Activated CD4-positive, alpha-beta T cell treated with anti-CD3 and anti-CD28 coated beads for 36 hours (primary cell): ENCODE results near the gene FCHSD2. TPM values are rescaled to one million over a fixed set of nuclear protein-coding genes. Genes with fewer than 3 reads are reported as not detected.
"Not testable (repeated sequence)": the region's sequence is repeated elsewhere in the genome, so short reads cannot be mapped to it uniquely, and the experiment has no call there.

Experiments
- ATAC-seq: fragments of 200-7000 bp; cut with Tn5 transposase; one replicate; pipeline ENCODE4 v1.10.0; 2021; ENCODE audit warnings: mild to moderate bottlenecking, moderate library complexity
- CTCF ChIA-PET: fragments of 350-600 bp; sonication (Branson Sonifier 250); formaldehyde crosslinking; loops from one replicate; lab custom pipeline; 2021; ENCODE audit warnings: antibody characterized with exemption; lab: Charles Lee
- POLR2A ChIA-PET: fragments of 350-600 bp; sonication (Branson Sonifier 250); formaldehyde crosslinking; loops from one replicate; lab custom pipeline; 2021; ENCODE audit warnings: antibody characterized with exemption, inconsistent platforms; lab: Charles Lee
- DNase-seq: peaks from one replicate; pipeline ENCODE4 v3.0.0-alpha.2; 2020
- H3K27ac Mint-ChIP-seq: one replicate; pipeline ENCODE4 v1.8.0; 2021; ENCODE audit warnings: mixed read lengths
- H3K27me3 Mint-ChIP-seq: one replicate; pipeline ENCODE4 v1.8.0; 2021; ENCODE audit warnings: mixed read lengths
- H3K36me3 Mint-ChIP-seq: one replicate; pipeline ENCODE4 v1.8.0; 2021; ENCODE audit warnings: low read depth, mixed read lengths
- H3K4me1 Mint-ChIP-seq: one replicate; pipeline ENCODE4 v1.8.0; 2021; ENCODE audit warnings: mixed read lengths
- H3K4me3 Mint-ChIP-seq: one replicate; pipeline ENCODE4 v1.8.0; 2021; ENCODE audit warnings: mild to moderate bottlenecking, moderate library complexity, mixed read lengths
- H3K9me3 Mint-ChIP-seq: one replicate; pipeline ENCODE4 v1.8.0; 2021; ENCODE audit warnings: low read depth, mixed read lengths
- intact Hi-C, 2 experiments: fragments of 100-400 bp; cut with DNase I in 1 of 2; cut with micrococcal nuclease in 1 of 2; formaldehyde crosslinking; loops; one replicate each; pipeline versions ENCODE4 v1.14.2 to v1.15.1; 2022 to 2024; cut with DNase I, micrococcal nuclease
- total RNA-seq, 2 experiments: library from RNA; stranded (reverse); gene quantifications; one replicate each; pipeline ENCODE4 v1.2.3, GENCODE V29; 2021

The FCHSD2 gene
- total RNA-seq, 2 experiments from 2014 or later: 24.1 to 24.7 TPM

DNA sequence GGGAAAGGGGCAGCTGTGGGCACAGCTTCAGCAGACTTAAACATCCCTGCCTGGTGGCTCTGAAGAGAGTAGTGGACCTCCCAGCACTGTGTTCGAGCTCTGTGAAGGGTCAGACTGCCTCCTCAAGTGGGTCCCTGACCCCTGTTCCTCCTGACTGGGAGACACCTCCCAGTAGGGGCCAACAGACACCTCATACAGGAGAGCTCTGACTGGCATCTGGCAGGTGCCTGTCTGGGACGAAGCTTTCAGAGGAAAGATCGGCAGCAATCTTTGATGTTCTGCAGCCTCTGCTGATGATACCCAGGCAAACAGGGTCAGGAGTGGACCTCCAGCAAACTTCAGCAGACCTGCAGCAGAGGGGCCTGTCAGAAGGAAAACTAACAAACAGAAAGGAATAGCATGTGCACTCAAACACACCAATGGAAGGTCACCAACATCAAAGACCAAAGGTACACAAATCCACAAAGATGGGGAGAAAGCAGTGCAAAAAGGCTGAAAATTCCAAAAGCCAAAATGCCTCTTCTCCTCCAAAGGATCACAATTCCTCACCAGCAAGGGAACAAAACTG lies 80.2 kb downstream of the FCHSD2 start:
- peaks cover 16% of the 10 kb centered on the region for H3K36me3 Mint-ChIP-seq
- H3K27ac Mint-ChIP-seq, intact Hi-C loops, H3K4me3 Mint-ChIP-seq, H3K9me3 Mint-ChIP-seq, H3K27me3 Mint-ChIP-seq, ATAC-seq, DNase-seq, POLR2A ChIA-PET: not testable (repeated sequence)
- CTCF ChIA-PET: interaction anchor here (0.7 kb wide), 1 partner anchor 75 kb away, joined by 3 read pairs; no protein-coding TSS in a partner anchor
- peaks cover 31% of the 10 kb centered on the region for H3K4me1 Mint-ChIP-seq

DNA sequence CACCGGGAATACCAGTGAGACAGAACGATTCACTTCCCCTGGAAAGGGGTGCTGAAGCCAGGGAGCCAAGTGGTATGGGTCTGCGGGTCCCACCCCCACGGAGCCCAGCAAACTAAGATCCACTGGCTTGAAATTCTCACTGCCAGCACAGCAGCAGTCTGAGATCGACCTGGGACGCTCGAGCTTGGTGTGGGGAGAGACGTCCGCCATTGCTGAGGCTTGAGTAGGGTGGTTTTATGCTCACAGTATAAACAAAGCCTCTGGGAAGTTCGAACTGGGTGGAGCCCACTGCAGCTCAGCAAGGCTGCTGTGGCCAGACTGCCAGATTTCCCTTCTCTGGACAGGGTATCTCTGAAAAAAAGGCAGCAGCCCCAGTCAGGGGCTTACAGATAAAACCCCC lies 80.7 kb downstream of the FCHSD2 start:
- ATAC-seq, H3K27me3 Mint-ChIP-seq, H3K4me3 Mint-ChIP-seq, H3K27ac Mint-ChIP-seq, POLR2A ChIA-PET, intact Hi-C loops, H3K9me3 Mint-ChIP-seq, DNase-seq: not testable (repeated sequence)
- H3K4me1 Mint-ChIP-seq: peaks cover 30% of the 10 kb centered on the region
- peaks cover 16% of the 10 kb centered on the region for H3K36me3 Mint-ChIP-seq
- CTCF ChIA-PET: interaction anchor here (0.7 kb wide), 1 partner anchor 74 kb away, joined by 3 read pairs; no protein-coding TSS in a partner anchor

DNA sequence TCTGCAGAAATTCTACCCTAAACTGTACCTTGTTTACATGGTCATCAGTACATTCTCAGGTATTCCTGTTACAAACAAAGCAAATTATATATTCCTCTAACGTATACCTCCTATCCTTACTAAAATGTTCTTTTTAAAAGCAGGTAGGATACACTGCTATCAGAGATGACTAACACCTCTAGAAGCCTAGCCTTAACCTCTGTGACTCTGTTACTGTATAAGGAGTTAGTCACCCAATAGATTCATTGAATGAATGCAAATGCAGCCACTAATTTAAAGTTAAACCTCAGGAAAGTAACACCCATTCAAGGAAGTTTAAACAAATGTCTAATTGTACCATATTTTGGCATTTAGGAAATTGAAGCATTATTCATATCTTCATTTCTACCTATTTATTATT lies 82.2 kb downstream of the FCHSD2 start:
- ChIA-PET CTCF (no interaction called here), POLR2A (no interaction called here)
- Mint-ChIP-seq H3K36me3 (peaks cover 13% of the 10 kb centered on the region), H3K27me3 (no peaks in the 10 kb centered on the region), H3K4me1 (peaks cover 28% of the 10 kb centered on the region), H3K27ac (no peak overlapping the region), H3K4me3 (no peak overlapping the region), H3K9me3 (peaks cover 2% of the 10 kb centered on the region)
- intact Hi-C loops: no loop called here
- no peak for DNase-seq
- ATAC-seq: peak; percentile 88

DNA sequence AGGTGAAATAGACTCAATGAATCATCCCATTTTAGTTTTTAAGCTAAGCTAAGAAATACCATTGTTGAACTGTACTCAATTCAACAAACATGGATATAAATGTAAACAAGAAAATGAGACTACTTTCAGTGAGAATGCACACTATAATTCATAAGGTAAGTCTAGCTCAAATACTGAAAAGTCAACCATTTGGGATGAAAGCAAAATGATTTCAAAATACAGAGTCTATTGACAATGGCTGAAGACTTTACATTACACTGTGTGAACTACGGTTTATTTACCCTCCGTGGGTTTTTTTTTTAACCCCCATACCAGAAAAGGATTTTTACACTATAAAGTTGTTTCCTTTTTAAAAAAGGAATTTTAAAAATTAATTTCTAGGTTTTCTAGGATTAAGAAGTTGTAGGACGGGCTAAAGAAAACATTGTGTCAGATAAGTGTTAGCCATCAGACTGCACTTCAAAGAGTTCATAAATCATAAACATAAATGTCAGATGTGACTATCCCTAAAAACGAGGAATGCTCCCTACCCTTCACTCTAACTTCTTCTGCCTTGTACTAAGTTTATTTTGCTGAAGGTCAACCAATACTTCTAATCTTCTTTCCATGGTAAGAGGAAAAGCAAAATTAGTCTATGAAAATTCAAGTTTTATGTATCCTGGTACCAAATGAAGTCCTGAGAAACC lies 83.0 kb downstream of the FCHSD2 start:
- H3K27ac Mint-ChIP-seq: no peak overlapping the region
- no peak overlapping the region for H3K4me3 Mint-ChIP-seq
- no peak for DNase-seq
- ChIA-PET CTCF (interaction anchor here (0.6 to 1.2 kb wide), 2 partner anchors 25 to 333 kb away, joined by 3 read pairs; no protein-coding TSS in a partner anchor), POLR2A (no interaction called here)
- peaks cover 13% of the 10 kb centered on the region for H3K36me3 Mint-ChIP-seq
- H3K9me3 Mint-ChIP-seq: peaks cover 4% of the 10 kb centered on the region
- no peak for ATAC-seq
- intact Hi-C loops: no loop called here
- peaks cover 25% of the 10 kb centered on the region for H3K4me1 Mint-ChIP-seq
- H3K27me3 Mint-ChIP-seq: no peaks in the 10 kb centered on the region

DNA sequence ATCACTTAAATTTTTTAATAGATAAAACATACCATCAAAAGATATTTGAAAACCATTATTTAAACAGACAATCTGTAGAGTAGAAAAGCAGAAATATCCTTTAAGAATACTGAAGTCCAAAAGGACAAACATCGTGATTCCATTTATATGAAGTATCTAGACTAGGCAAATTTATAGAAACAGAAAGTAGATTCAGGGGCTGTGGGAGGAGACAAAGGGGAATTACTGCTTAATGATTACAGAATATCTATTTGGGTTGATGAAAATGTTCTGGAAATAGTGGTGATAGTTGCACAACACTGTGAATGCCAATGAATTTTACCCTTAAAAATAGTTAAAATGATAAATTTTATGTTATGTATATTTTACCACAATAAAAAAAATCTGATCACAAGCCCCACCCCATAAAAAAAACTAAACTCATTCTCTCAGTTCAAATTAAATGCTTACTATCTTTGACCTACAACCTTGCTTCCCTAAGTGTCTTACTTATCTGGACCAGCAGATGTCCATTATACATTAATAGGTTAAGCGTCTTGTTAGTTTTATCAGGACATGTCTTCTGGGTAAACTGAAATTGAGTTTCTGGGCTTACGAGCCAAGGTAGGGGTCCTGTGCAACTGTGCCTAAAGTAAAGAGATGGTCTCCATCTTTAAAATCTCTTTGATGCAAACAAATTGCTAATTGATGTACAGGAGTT lies 86.3 kb downstream of the FCHSD2 start:
- DNase-seq: no peak
- Mint-ChIP-seq H3K36me3 (peaks cover 2% of the 10 kb centered on the region), H3K27me3 (no peaks in the 10 kb centered on the region), H3K4me3 (no peak overlapping the region), H3K27ac (no peak overlapping the region), H3K4me1 (peaks cover 20% of the 10 kb centered on the region), H3K9me3 (peaks cover 4% of the 10 kb centered on the region)
- ChIA-PET POLR2A (interaction anchor here (0.7 kb wide), 1 partner anchor 75 kb away, joined by 3 read pairs; no protein-coding TSS in a partner anchor), CTCF (no interaction called here)
- no peak for ATAC-seq
- intact Hi-C loops: no loop called here

DNA sequence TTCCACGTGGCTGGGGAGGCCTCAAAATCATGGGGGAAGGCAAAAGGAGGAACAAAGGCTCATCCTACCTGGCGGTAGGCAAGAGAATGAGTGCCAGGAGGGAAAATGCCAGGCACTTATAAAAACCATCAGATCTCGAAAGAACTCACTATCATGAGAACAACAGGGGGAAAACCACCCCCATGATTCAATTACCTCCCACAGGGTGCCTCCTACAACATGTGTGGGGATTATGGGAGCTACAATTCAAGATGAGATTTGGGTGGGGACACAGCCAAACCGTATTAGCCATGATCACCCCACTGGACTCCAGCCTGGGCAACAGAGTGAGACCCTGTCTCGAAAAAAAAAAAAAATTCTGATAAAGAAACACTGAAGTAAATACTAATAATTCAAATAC lies 87.1 kb downstream of the FCHSD2 start:
- ATAC-seq (no peak), DNase-seq (no peak)
- no peak overlapping the region for H3K27ac Mint-ChIP-seq
- no peak overlapping the region for H3K4me3 Mint-ChIP-seq
- ChIA-PET CTCF (no interaction called here), POLR2A (interaction anchor here (0.6 to 0.7 kb wide), 2 partner anchors 71 to 75 kb away, joined by 3 read pairs; no protein-coding TSS in a partner anchor)
- H3K9me3 Mint-ChIP-seq: peaks cover 4% of the 10 kb centered on the region
- no peaks in the 10 kb centered on the region for H3K27me3 Mint-ChIP-seq
- peaks cover 12% of the 10 kb centered on the region for H3K4me1 Mint-ChIP-seq
- intact Hi-C loops: no loop called here
- no peaks in the 10 kb centered on the region for H3K36me3 Mint-ChIP-seq

DNA sequence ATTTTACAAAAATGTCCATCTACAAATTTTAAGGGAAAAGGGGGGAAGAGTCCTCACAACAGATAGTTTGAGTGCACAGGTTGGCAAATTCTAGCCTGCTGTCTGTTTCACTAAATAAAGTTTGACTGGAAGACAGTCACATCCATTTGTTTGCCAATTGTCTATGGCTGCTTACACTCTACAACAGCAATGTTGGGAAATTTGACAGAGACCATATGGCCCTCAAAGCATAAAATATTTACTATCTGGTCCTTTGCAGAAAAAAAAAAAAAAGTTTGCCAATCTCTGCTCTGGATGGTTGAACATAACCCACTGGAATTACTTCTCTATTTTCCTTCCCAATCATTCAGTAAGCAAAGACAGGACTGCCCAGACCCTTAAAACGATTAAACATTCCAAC lies 88.2 kb downstream of the FCHSD2 start:
- Mint-ChIP-seq H3K9me3 (peaks cover 4% of the 10 kb centered on the region), H3K4me3 (no peak overlapping the region), H3K4me1 (peaks cover 8% of the 10 kb centered on the region), H3K36me3 (no peaks in the 10 kb centered on the region), H3K27ac (no peak overlapping the region), H3K27me3 (no peaks in the 10 kb centered on the region)
- ChIA-PET POLR2A (no interaction called here), CTCF (no interaction called here)
- ATAC-seq: no peak
- no peak for DNase-seq
- intact Hi-C loops: no loop called here

DNA sequence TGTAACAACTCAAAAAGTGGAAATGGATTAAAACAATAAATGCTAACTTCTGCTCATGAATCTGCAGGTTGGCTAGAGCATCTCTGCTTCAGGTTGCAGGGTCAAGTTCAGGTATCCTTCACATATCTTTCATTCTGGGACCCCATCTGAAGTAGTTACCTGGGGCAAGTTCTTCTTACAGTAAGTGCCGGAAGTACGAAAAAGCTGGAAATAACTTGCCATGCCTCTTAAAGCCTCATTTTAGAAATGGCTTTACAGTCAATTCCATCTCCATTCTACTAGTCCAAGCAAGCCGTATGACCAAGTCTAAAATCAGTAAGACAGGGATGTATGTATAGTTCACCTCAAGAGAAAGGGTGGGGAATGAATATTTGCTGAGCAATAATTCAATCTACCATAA lies 93.7 kb downstream of the FCHSD2 start:
- intact Hi-C loops: no loop called here
- DNase-seq: no peak
- Mint-ChIP-seq H3K36me3 (no peaks in the 10 kb centered on the region), H3K27ac (no peak overlapping the region), H3K9me3 (no peaks in the 10 kb centered on the region), H3K4me3 (no peak overlapping the region), H3K4me1 (peaks cover 16% of the 10 kb centered on the region), H3K27me3 (no peaks in the 10 kb centered on the region)
- ChIA-PET POLR2A (no interaction called here), CTCF (interaction anchor here (0.6 to 1.5 kb wide), 3 partner anchors 13 to 287 kb away, joined by 3 to 4 read pairs (median 3); no protein-coding TSS in a partner anchor)
- ATAC-seq: no peak

DNA sequence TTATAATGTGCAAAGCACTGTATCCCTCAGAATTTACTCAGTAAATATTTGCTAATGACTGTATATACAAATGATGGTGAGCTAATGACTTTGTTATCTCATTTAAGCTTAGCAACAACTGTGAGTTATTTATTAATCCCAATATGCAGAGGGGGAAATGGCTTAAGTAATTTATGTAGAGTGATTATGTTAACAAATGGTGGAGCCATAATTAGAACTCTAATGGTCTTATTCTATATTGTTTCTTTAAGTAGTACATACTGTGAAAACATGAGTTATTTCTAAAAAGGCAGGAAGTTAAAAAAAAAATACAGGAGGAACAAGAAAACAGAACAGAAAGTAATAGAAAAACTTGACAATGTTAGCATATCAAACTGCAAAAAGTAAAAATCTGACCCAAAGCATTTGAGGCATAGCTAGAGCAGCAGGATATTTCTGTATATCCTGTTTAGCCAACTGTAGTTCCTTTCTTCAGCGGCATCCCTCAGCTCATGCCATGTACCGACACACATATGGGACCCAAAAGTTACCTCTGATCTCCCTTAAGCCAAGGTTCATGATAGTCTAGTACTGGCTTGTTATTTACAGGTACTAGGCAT lies 94.2 kb downstream of the FCHSD2 start:
- Mint-ChIP-seq H3K9me3 (no peaks in the 10 kb centered on the region), H3K27ac (no peak overlapping the region), H3K4me1 (peaks cover 16% of the 10 kb centered on the region), H3K36me3 (no peaks in the 10 kb centered on the region), H3K27me3 (no peaks in the 10 kb centered on the region), H3K4me3 (no peak overlapping the region)
- intact Hi-C loops: no loop called here
- no peak for ATAC-seq
- CTCF ChIA-PET: interaction anchor here (0.6 to 1.5 kb wide), 2 partner anchors 12 to 68 kb away, joined by 3 to 4 read pairs; no protein-coding TSS in a partner anchor
- POLR2A ChIA-PET: no interaction called here
- DNase-seq: no peak

DNA sequence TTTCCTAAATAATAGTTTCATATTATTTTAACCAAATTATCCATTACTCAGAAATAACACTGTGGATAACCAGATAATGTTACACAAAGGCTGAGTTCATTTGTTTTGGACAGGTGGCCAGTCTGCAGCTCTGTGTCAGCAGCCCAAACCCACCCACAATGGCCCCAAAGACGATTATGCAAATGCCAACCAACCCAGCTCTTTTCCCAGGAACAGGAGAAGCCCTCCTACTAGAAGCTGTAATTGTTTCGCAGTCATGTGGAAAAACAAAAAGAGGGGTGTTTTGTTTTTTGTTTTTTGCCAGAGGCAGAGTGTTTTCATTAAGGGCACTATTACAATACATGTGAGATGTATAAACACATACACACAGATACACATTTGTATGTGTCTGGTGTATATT lies 102.1 kb downstream of the FCHSD2 start:
- ChIA-PET POLR2A (no interaction called here), CTCF (no interaction called here)
- Mint-ChIP-seq H3K4me3 (no peak overlapping the region), H3K4me1 (peaks cover 8% of the 10 kb centered on the region), H3K9me3 (no peaks in the 10 kb centered on the region), H3K27ac (no peak overlapping the region), H3K36me3 (no peaks in the 10 kb centered on the region), H3K27me3 (no peaks in the 10 kb centered on the region)
- intact Hi-C loops: no loop called here
- DNase-seq (no peak), ATAC-seq (no peak)

DNA sequence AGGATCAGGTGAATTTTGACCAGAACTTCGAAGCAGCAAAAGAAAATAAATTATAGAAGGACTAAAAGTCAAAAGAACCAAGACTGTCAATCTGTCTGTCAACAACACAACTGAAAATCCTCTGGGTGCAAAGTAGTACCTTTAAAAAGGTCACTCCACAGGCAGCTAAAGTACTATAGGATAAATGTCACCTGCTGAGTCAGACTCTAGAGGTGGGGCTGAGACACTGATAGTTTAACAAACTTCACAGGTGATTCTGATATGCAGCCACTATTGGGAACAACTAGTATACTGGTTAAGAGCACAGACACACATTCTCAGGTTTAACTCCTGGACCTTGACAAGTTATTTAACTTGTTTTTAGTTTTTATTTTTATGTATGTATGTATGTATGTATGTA lies 107.3 kb downstream of the FCHSD2 start:
- Mint-ChIP-seq H3K36me3 (no peaks in the 10 kb centered on the region), H3K4me3 (no peak overlapping the region), H3K9me3 (no peaks in the 10 kb centered on the region), H3K27ac (peak overlapping the region; percentile 72), H3K27me3 (no peaks in the 10 kb centered on the region), H3K4me1 (peaks cover 30% of the 10 kb centered on the region)
- ChIA-PET CTCF (interaction anchor here (0.7 to 1.5 kb wide), 5 partner anchors 9 to 157 kb away, joined by 3 to 5 read pairs (median 4); no protein-coding TSS in a partner anchor), POLR2A (interaction anchor here (0.7 kb wide), 1 partner anchor 20 kb away, joined by 3 read pairs; no protein-coding TSS in a partner anchor)
- DNase-seq (peak; percentile 22), ATAC-seq (peak; percentile 86)
- intact Hi-C loops: loop anchor here (1.0 to 2.0 kb wide), 4 partner anchors 64 to 108 kb away; partner anchors contain the start of gene FCHSD2 (in 1 of the 2)
